ENCODE results near the gene SS18. TPM values are rescaled to one million over a fixed set of nuclear protein-coding genes. Genes with fewer than 3 reads are reported as not detected.
"Not testable (repeated sequence)": the region's sequence is repeated elsewhere in the genome, so short reads cannot be mapped to it uniquely, and the experiment has no call there.

Gene SS18
- 80.7 and 92.0 TPM in 2 replicates for total RNA-seq (2014; rRNA removed; shearing (Covaris generic))

- peak; percentile 90 for DNase-seq (ENCODE audit: low spot score)
These were observed at the start of gene SS18 for GRCh38 chr18:26090130-26091046. Gene SS18, minus strand, starts transcription at chr18:26090613. Its CDS starts 44 bp downstream, at chr18:26090569.

GRCh38 chr18:26135548-26135947 is 45.1 kb upstream of the SS18 start:
- no peak for DNase-seq (ENCODE audit: low spot score)

- no peak for DNase-seq (ENCODE audit: low spot score)
These were observed 43.7 kb upstream of the SS18 start for GRCh38 chr18:26134107-26134506.

- DNase-seq (ENCODE audit: low spot score): no peak
These were observed 43.2 kb upstream of the SS18 start, which contains the start of gene PSMA8 for GRCh38 chr18:26133652-26134051. Gene PSMA8, plus strand, starts transcription at chr18:26133869. Its CDS starts 97 bp downstream, at chr18:26133966.

- not testable (repeated sequence) for DNase-seq (ENCODE audit: low spot score)
These were observed 37.8 kb upstream of the SS18 start for GRCh38 chr18:26128192-26128591.

GRCh38 chr18:26127786-26128185 is 37.4 kb upstream of the SS18 start:
- no peak for DNase-seq (ENCODE audit: low spot score)

GRCh38 chr18:26121994-26122393 is 31.6 kb upstream of the SS18 start:
- DNase-seq (ENCODE audit: low spot score): not testable (repeated sequence)

- DNase-seq (ENCODE audit: low spot score): no peak
These were observed 31.1 kb upstream of the SS18 start for GRCh38 chr18:26121476-26121875.

GRCh38 chr18:26119246-26119645 is 28.8 kb upstream of the SS18 start:
- no peak for DNase-seq (ENCODE audit: low spot score)

GRCh38 chr18:26104035-26104434 is 13.6 kb upstream of the SS18 start:
- DNase-seq (ENCODE audit: low spot score): no peak

GRCh38 chr18:26103579-26103978 is 13.2 kb upstream of the SS18 start:
- peak; percentile 9 for DNase-seq (ENCODE audit: low spot score)

GRCh38 chr18:26097563-26097962 is 7.2 kb upstream of the SS18 start:
- DNase-seq (ENCODE audit: low spot score): no peak

- no peak for DNase-seq (ENCODE audit: low spot score)
These were observed 6.4 kb upstream of the SS18 start for GRCh38 chr18:26096852-26097251.

- DNase-seq (ENCODE audit: low spot score): peak; percentile 61
These were observed 726 bp upstream of the SS18 start for GRCh38 chr18:26091047-26091630.

- peak; percentile 3 for DNase-seq (ENCODE audit: low spot score)
These were observed 902 bp downstream of the SS18 start for GRCh38 chr18:26089293-26090129.

GRCh38 chr18:26088487-26088886 is 1.9 kb downstream of the SS18 start:
- no peak for DNase-seq (ENCODE audit: low spot score)

GRCh38 chr18:26086959-26087358 is 3.5 kb downstream of the SS18 start:
- no peak for DNase-seq (ENCODE audit: low spot score)

- DNase-seq (ENCODE audit: low spot score): no peak
These were observed 5.4 kb downstream of the SS18 start for GRCh38 chr18:26085056-26085455.

GRCh38 chr18:26083099-26083498 is 7.3 kb downstream of the SS18 start:
- DNase-seq (ENCODE audit: low spot score): no peak

- DNase-seq (ENCODE audit: low spot score): no peak
These were observed 7.9 kb downstream of the SS18 start for GRCh38 chr18:26082475-26082874.

GRCh38 chr18:26074246-26074645 is 16.2 kb downstream of the SS18 start:
- DNase-seq (ENCODE audit: low spot score): no peak

- DNase-seq (ENCODE audit: low spot score): no peak
These were observed 16.7 kb downstream of the SS18 start for GRCh38 chr18:26073758-26074157.
